K562 (cell line): ENCODE measurements around the gene PPM1H. TPM values are rescaled to one million over a fixed set of nuclear protein-coding genes. Genes with fewer than 3 reads are reported as not detected.

Experiments
- ATAC-seq: fragments of 200-7000 bp; cut with Tn5 transposase; 3 replicates; pipeline ENCODE4 v1.9.1; 2020; ENCODE audit warnings: moderate library complexity
- BruUV-seq: library from RNA; stranded (reverse); fragments of 400-500 nt; replicated peaks from 2 replicates; lab custom pipeline; 2021; lab: Mats Ljungman, UMichigan
- CTCF ChIA-PET: fragments of 300-600 bp; formaldehyde crosslinking; extraction: SDS; loops from one replicate; lab custom pipeline; 2021; ENCODE audit warnings: low intra/inter-chr PET ratio; lab: Yijun Ruan, JAX
- POLR2A ChIA-PET: fragments of 300-600, 350-650 bp; sonication (Branson Sonifier 250); formaldehyde crosslinking; extraction: SDS; loops from one replicate; lab custom pipeline; 2021; ENCODE audit warnings: antibody characterized with exemption, inconsistent platforms; lab: Yijun Ruan, JAX
- DNase-seq, 4 experiments: peaks; one replicate each; pipeline versions ENCODE4 v3.0.0 to v3.0.0-alpha.2; 2011 to 2018; ENCODE audit warnings: low spot score in 3 of 4, mixed read lengths in 3 of 4; ENCODE audit errors: extremely low read depth in 1 of 4
- FAIRE-seq: peaks from 2 replicates; lab custom pipeline; 2011; peaks lifted over from hg19 to GRCh38; lab: Jason Lieb, UNC
- H2AFZ ChIP-seq: 2 replicates; pipeline ENCODE4 v1.6.0; 2011; ENCODE audit warnings: low read depth, low read length, control low read depth, inconsistent platforms
- H3K27ac ChIP-seq: fragments of 200-600 bp; 3 replicates; pipeline ENCODE4 v1.8.0; 2011; ENCODE audit warnings: low read depth, mild to moderate bottlenecking, control low read depth, inconsistent platforms, low read length, moderate library complexity, mixed read lengths; ENCODE audit errors: extremely low read depth
- H3K27me3 ChIP-seq, 2 experiments: fragments of 300-600 bp in 1 of 2; 2 replicates in 1 of 2; 3 replicates in 1 of 2; pipeline versions ENCODE4 v1.6.0 to v1.8.0; 2011; ENCODE audit warnings: inconsistent platforms in 2 of 2, low read length in 2 of 2, mild to moderate bottlenecking in 1 of 2, mixed read lengths in 1 of 2, moderate library complexity in 1 of 2; ENCODE audit not compliant: control insufficient read depth in 2 of 2, insufficient read depth in 2 of 2
- H3K36me3 ChIP-seq: fragments of 300-600 bp; 3 replicates; pipeline ENCODE4 v1.8.0; 2011; ENCODE audit warnings: mild to moderate bottlenecking, low read length, inconsistent platforms; ENCODE audit not compliant: control insufficient read depth, insufficient read depth
- H3K4me1 ChIP-seq, 2 experiments: fragments of 200-600 bp in 1 of 2; replicated peaks in 1 of 2; 2 replicates in 1 of 2; 3 replicates in 1 of 2; pipeline versions ENCODE4 v1.5.1 to v1.8.0; 2011; ENCODE audit warnings: inconsistent platforms in 2 of 2, low read length in 2 of 2, mild to moderate bottlenecking in 1 of 2, mixed read lengths in 1 of 2, moderate library complexity in 1 of 2; ENCODE audit not compliant: control insufficient read depth in 2 of 2, insufficient read depth in 2 of 2
- H3K4me2 ChIP-seq: 2 replicates; pipeline ENCODE4 v1.6.1; 2011; ENCODE audit warnings: low read length, control low read depth, inconsistent platforms, mixed read lengths; ENCODE audit not compliant: insufficient read depth
- H3K4me3 ChIP-seq: fragments of 200-600 bp; sonication (generic), shearing (Covaris generic); 2 replicates; pipeline ENCODE4 v1.5.1; 2016; ENCODE audit warnings: control low read depth, inconsistent platforms
- H3K79me2 ChIP-seq: fragments of 200-600 bp; 3 replicates; pipeline ENCODE4 v1.8.0; 2011; ENCODE audit warnings: low read length, inconsistent platforms; ENCODE audit not compliant: control insufficient read depth, insufficient read depth
- H3K9ac ChIP-seq, 2 experiments: 2 replicates each; pipeline versions ENCODE4 v1.6.0 to v1.6.1; 2011; ENCODE audit warnings: low read depth in 2 of 2, low read length in 2 of 2, control low read depth in 1 of 2, inconsistent platforms in 1 of 2, mild to moderate bottlenecking in 1 of 2, mixed read lengths in 1 of 2; ENCODE audit not compliant: insufficient read depth in 1 of 2
- H3K9me1 ChIP-seq: one replicate; pipeline ENCODE4 v1.6.0; 2011; ENCODE audit warnings: inconsistent platforms, mild to moderate bottlenecking, low read length, moderate library complexity; ENCODE audit not compliant: control insufficient read depth, insufficient read depth
- H3K9me3 ChIP-seq: replicated peaks from 2 replicates; pipeline ENCODE4 v1.5.1; 2011; ENCODE audit warnings: low read depth, low read length, inconsistent platforms; ENCODE audit not compliant: control insufficient read depth, insufficient read depth
- H4K20me1 ChIP-seq: replicated peaks from 2 replicates; pipeline ENCODE4 v1.6.1; 2011; ENCODE audit warnings: low read length, inconsistent platforms, mixed read lengths; ENCODE audit not compliant: control insufficient read depth, insufficient read depth
- BRD4 ChIP-seq: fragments of 200-600 bp; sonication (generic); IDR thresholded peaks from 2 replicates; pipeline ENCODE4 v1.6.1; 2017; ENCODE audit warnings: inconsistent platforms
- CEBPB ChIP-seq: fragments of 450-650 bp; IDR thresholded peaks from 2 replicates; pipeline ENCODE4 v1.6.1; 2016; ENCODE audit warnings: missing genetic modification characterization, missing compliant biosample characterization
- COPS2 ChIP-seq: fragments of 450-650 bp; conservative IDR thresholded peaks from 2 replicates; pipeline ENCODE4 v1.6.1; 2016; ENCODE audit warnings: mild to moderate bottlenecking, moderate library complexity
- DDX20 ChIP-seq: fragments of 450-650 bp; IDR thresholded peaks from 2 replicates; pipeline ENCODE4 v1.6.1; 2016; ENCODE audit warnings: missing genetic modification characterization, low read depth, mild to moderate bottlenecking, missing compliant biosample characterization, moderate library complexity
- DLX4 ChIP-seq: fragments of 250-450 bp; sonication (Bioruptor Pico); IDR thresholded peaks from 2 replicates; pipeline ENCODE4 v1.6.1; 2021; ENCODE audit warnings: mild to moderate bottlenecking
- EGR1 ChIP-seq: fragments of 450-650 bp; conservative IDR thresholded peaks from 2 replicates; pipeline ENCODE4 v1.6.1; 2017; ENCODE audit warnings: mild to moderate bottlenecking
- HDAC2 ChIP-seq: fragments of 450-650 bp; IDR thresholded peaks from 2 replicates; pipeline ENCODE4 v1.6.1; 2016; ENCODE audit warnings: mild to moderate bottlenecking
- HIVEP1 ChIP-seq: fragments of 250-450 bp; sonication (Bioruptor Pico); IDR thresholded peaks from 2 replicates; pipeline ENCODE4 v1.4.0; 2020; ENCODE audit warnings: mild to moderate bottlenecking
- HLTF ChIP-seq: fragments of 450-650 bp; IDR thresholded peaks from 2 replicates; pipeline ENCODE4 v1.6.1; 2016
- MEF2A ChIP-seq: IDR thresholded peaks from 2 replicates; pipeline ENCODE4 v1.6.1; 2011; ENCODE audit warnings: low read depth, mild to moderate bottlenecking, low read length, moderate library complexity; ENCODE audit not compliant: control insufficient read depth
- TAL1 ChIP-seq: fragments of 450-650 bp; IDR thresholded peaks from 2 replicates; pipeline ENCODE4 v1.6.1; 2016; ENCODE audit warnings: mild to moderate bottlenecking
- TCF3 ChIP-seq: sonication (generic); formaldehyde crosslinking; IDR thresholded peaks from 2 replicates; pipeline ENCODE4 v1.4.0; 2020; ENCODE audit warnings: mild to moderate bottlenecking, missing genetic modification reagents
- TGIF2 ChIP-seq: sonication (generic); formaldehyde crosslinking; IDR thresholded peaks from 2 replicates; pipeline ENCODE4 v1.8.1; 2022; ENCODE audit warnings: mild to moderate bottlenecking, missing genetic modification reagents, moderate library complexity
- ZNF347 ChIP-seq: fragments of 450-650 bp; formaldehyde crosslinking; IDR thresholded peaks from 2 replicates; pipeline ENCODE4 v1.4.0; 2020; ENCODE audit warnings: low read depth, mild to moderate bottlenecking, moderate library complexity
- ZNF395 ChIP-seq: fragments of 200-800 bp; sonication (Bioruptor generic); IDR thresholded peaks from 2 replicates; pipeline ENCODE4 v1.6.1; 2017; ENCODE audit warnings: missing genetic modification characterization, missing compliant biosample characterization
- WGBS: fragments of 100-300 bp; shearing (Covaris generic); methylation state at CpG from one replicate; pipeline ENCODE4 v1.1.6; 2016; ENCODE audit warnings: low coverage, mixed read lengths; ENCODE audit not compliant: insufficient coverage; ENCODE audit errors: missing lambda C conversion rate; 5-methylcytosine and 5-hydroxymethylcytosine counted together
- in situ Hi-C: fragments of 300-500 bp; cut with MboI; formaldehyde crosslinking; loops from 4 replicates; pipeline ENCODE4 v1.15.0; 2018; ENCODE audit warnings: inconsistent platforms, mixed read lengths
- intact Hi-C: fragments of 100-400 bp; cut with micrococcal nuclease; formaldehyde crosslinking; loops from 2 replicates; pipeline ENCODE4 v1.14.2; 2022
- polyA plus RNA-seq, 8 experiments: library from polyadenylated mRNA; depleted of rRNA in 4 of 8; stranded (reverse) in 5 of 8; unstranded in 3 of 8; fragments of >200 nt; fragmentation: Nextera tagmentation in 2 of 8; fragmentation: Illumina TruSeq in 1 of 8; extraction: Ambion mirVana in 2 of 8; extraction: Trizol in 1 of 8; gene quantifications; 2 replicates each; pipeline versions ENCODE4 v1.2.1 to v1.2.3, GENCODE V29; 2011 to 2014; ENCODE audit warnings: inconsistent platforms in 1 of 8, missing spikeins in 1 of 8
- total RNA-seq, 7 experiments: library from RNA; depleted of rRNA in 6 of 7; stranded (reverse); fragments of >200 nt in 6 of 7; fragmentation: Illumina TruSeq in 2 of 7; extraction: Trizol in 2 of 7; gene quantifications; 2 replicates each; pipeline versions ENCODE4 v1.2.1 to v1.2.3, GENCODE V29; 2011 to 2021; ENCODE audit warnings: low replicate concordance in 1 of 7

The PPM1H gene
- total and polyA plus RNA-seq, 9 of the 15 experiments (the other 6 are each of a cell fraction or from before 2014, with no cell fraction given) = 5.3 to 29.3 (median 11.3) TPM

GRCh38 chr12:62606654-62607053 is 328.3 kb downstream of the PPM1H start:
- Histone ChIP-seq H3K36me3 (no peaks in the 10 kb centered on the region; the same call in 2 of the 3 replicates), H3K79me2 (peaks cover 33% of the 10 kb centered on the region), H3K9me3 (no peaks in the 10 kb centered on the region), H3K4me1 (peaks cover 12 to 17% of the 10 kb centered on the region in 2 experiments; a peak in 4 of 5 replicates), H3K4me2 (no peak overlapping the region), H3K9me1 (no peaks in the 10 kb centered on the region), H3K4me3 (no peak overlapping the region), H2AFZ (no peak overlapping the region), H3K27me3 (no peaks in the 10 kb centered on the region), H4K20me1 (no peaks in the 10 kb centered on the region), H3K9ac (no peak overlapping the region), H3K27ac (no peak overlapping the region)
- no peak for DNase-seq
- ATAC-seq = no peak
- FAIRE-seq = no peak
- intact Hi-C loops = loop anchor here (10.0 kb wide), 1 partner anchor 342 kb away; the partner anchor contains the start of gene USP15
- CTCF ChIA-PET = no interaction called here
- 100% methylated on average over 1 of the region's 1 CpG for whole genome bisulfite sequencing
- POLR2A ChIA-PET = interaction anchor here (0.6 to 1.8 kb wide), 4 partner anchors 8 to 166 kb away, joined by 3 to 5 read pairs (median 4); no protein-coding TSS in a partner anchor
- in situ Hi-C loops = no loop called here
- no TSS peak for BruUV-seq
- TF ChIP-seq DDX20 = no peak
- TF ChIP-seq COPS2 = no peak
- TF ChIP-seq CEBPB (tag) = no peak
- TF ChIP-seq BRD4 = no peak
- TF ChIP-seq TCF3 (CRISPR knock-in tag) = no peak
- no peak for TF ChIP-seq ZNF347 (CRISPR knock-in tag)
- TF ChIP-seq DLX4 = no peak
- TF ChIP-seq HIVEP1 (CRISPR knock-in tag) = no peak
- TF ChIP-seq EGR1 = no peak
- TF ChIP-seq HLTF = no peak
- no peak for TF ChIP-seq TGIF2 (CRISPR knock-in tag)
- no peak for TF ChIP-seq MEF2A
- TF ChIP-seq HDAC2 = no peak
- TF ChIP-seq TAL1 = no peak
- TF ChIP-seq ZNF395 (CRISPR knock-in tag) = no peak
